ENCODE measurements around the gene PRIMA1. TPM values are rescaled to one million over a fixed set of nuclear protein-coding genes. Genes with fewer than 3 reads are reported as not detected.

Gene PRIMA1
- polyA plus RNA-seq, 3 donors from 2014 or later: not detected

DNA sequence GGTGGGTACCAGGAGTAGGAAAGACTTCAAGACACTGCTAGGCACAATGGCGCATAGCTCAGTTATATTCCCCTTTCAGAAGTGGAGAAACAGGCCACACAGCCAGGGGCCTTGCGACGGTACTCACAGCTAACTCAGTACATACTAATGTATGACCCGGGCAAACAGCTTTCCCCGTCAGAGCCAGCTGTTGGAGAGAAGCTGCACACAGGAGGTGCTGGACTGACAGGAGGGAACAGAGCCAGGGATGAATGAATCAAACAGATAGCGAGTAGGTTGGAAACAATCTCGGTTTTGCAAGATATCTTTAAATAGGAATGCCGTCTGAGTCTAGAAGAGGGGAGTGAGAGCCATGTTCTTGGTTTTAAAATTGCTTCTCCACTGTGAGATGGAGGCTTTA, 45.5 kb downstream of the PRIMA1 start:
- H3K27me3 Mint-ChIP-seq (ENCODE audit: low read depth in 3 of 3): peaks cover 0 to 5% (median 2%) of the 10 kb centered on the region in 3 donors
- no peaks in the 10 kb centered on the region for H3K9me3 Mint-ChIP-seq
- peaks cover 0 to 3% of the 10 kb centered on the region in 2 donors for H3K4me1 Mint-ChIP-seq
- no peaks in the 10 kb centered on the region for H3K36me3 Mint-ChIP-seq
- no peak overlapping the region for H3K4me3 Mint-ChIP-seq
- H3K27ac Mint-ChIP-seq: no peak overlapping the region
- DNase-seq: no peak

DNA sequence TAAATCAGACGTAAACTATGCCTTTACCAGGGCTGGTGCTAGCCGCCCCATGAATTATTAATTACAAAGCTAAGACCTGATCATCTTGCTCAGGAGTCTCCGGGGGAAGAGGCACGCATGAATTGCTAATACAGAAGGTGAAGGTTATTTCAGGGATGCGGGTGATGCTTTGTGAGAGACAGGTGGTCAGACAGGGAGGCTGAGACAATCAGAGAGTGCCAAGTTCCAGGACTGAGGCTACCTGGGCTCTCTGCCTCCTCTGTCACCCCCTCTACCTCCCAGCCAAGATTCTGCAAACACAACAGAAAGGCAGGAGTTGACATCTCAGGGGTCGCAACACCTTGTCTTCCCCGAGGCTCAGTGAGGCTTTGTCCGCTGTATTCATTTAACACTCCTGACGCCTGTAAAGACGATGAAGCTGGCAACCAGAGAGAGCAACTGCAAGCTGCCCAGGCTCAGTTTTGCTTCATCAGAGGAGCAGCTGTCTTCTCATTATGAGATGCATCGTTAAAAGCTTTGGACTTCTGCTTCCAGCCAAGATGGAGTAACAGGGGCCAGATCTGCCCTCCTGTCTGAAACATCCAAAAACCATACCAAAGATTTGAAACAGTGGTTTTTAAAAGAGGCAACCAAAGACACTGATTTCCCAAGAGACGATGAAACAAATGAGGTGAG, 46.6 kb downstream of the PRIMA1 start:
- Mint-ChIP-seq H3K9me3 (no peaks in the 10 kb centered on the region), H3K27ac (no peak overlapping the region), H3K27me3 (ENCODE audit: low read depth in 3 of 3) (peaks cover 0 to 5% (median 2%) of the 10 kb centered on the region in 3 donors), H3K4me1 (peaks cover 0 to 3% of the 10 kb centered on the region in 2 donors), H3K4me3 (no peak overlapping the region), H3K36me3 (no peaks in the 10 kb centered on the region)
- DNase-seq: no peak

- no peak overlapping the region for H3K27ac Mint-ChIP-seq
- no peaks in the 10 kb centered on the region for H3K9me3 Mint-ChIP-seq
- no peaks in the 10 kb centered on the region for H3K4me1 Mint-ChIP-seq
- H3K36me3 Mint-ChIP-seq: no peaks in the 10 kb centered on the region
- no peak overlapping the region for H3K4me3 Mint-ChIP-seq
- H3K27me3 Mint-ChIP-seq (ENCODE audit: low read depth in 3 of 3): peaks cover 0 to 7% (median 2%) of the 10 kb centered on the region in 3 donors
- no peak for DNase-seq
Observed at GRCh38 chr14:93737634-93738033, 50.7 kb downstream of the PRIMA1 start.

DNA sequence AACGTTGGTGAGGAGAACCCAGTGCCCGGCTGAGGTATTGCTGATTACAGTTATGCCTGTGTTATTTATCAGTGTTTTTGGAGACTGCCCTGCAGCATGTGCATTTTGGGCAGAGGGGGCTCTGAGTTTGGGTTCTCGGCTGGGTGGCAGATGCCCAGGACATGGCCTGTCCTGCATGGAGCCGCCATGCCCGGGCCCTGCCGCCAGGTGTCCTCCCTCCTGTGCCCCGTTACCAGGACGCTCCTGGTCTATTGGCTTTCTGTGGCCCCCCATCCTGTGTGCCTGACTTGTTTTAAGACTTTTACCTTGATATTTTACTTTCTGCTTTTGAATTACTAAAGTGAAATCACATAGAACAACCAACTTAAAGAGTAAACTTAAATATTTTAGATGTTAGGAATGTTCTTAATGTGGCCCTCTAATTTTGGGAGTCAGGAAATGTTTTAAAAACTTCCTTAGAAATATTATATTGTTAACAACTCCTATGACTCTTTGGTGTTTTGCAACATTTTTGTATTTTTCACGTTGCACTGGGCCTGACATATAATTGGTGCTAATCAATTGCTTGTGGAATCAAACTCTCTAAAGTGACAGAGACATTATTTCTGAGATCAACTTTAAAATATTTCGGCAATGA, 51.8 kb downstream of the PRIMA1 start:
- no peaks in the 10 kb centered on the region for H3K36me3 Mint-ChIP-seq
- no peak for DNase-seq
- H3K27me3 Mint-ChIP-seq (ENCODE audit: low read depth in 3 of 3): peaks cover 2 to 5% (median 2%) of the 10 kb centered on the region in 3 donors

DNA sequence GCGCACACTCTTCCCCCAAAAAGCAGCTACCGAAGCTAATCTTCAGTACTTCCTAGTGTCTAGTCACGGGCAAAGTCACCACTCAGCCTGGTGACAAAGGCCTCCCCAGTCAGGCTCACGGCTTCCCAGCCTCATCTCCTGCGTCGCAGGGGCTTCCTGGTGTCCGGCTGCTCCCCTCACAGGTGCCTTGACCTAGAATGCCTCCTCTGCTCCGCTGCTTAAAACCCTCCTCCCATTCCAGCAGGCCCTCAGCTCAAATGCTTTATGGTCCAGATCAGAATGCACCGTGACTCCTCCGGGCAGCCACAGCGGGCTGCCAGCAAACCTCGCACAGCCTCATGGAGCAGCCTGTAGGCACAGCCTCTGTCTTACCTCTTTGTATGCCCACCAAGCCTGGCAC, 53.1 kb downstream of the PRIMA1 start:
- Mint-ChIP-seq H3K27ac (no peak overlapping the region), H3K9me3 (no peaks in the 10 kb centered on the region)
- DNase-seq: no peak

More for the DNA sequence above, 51.8 kb downstream of the PRIMA1 start:
- H3K9me3 Mint-ChIP-seq: no peaks in the 10 kb centered on the region
- no peaks in the 10 kb centered on the region for H3K4me1 Mint-ChIP-seq
- H3K27ac Mint-ChIP-seq: no peak overlapping the region
- H3K4me3 Mint-ChIP-seq: no peak overlapping the region

DNA sequence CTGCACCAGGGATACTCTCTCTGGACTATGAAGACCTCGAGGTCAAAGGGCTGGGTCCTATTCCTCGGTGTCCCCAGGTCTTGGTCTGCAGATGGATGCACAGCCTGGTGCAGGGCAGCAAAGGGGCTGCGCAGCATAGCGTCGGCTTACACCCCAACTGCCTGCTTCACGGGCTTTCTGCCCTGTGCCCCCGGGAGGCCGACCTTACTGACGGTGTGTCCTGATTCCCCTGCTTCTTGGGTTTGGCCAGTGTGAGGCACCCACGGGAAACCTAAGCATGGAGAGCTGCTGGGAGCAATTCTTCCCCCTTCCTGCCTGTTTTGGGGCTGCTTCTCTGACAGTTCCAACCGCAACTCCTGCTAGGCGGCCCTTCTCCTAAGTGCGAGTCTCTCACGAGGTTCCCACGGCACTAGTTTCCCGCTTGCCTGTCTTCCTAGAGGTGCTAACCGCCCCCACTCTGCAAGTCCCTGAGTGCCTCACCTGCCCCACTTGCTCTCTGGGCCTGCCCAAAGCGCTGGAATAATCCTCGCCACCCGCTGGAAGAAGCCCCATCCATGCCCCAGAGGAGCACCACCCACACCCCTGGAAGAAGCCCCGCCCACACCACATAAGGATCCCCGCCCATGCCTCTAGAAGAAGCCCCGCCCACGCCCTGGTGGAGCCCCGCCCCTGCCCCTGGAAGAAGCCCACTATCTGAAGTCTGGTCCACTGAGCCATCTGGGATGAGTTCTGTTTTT, 54.0 kb downstream of the PRIMA1 start:
- Mint-ChIP-seq H3K4me3 (no peak overlapping the region), H3K27ac (no peak overlapping the region), H3K27me3 (ENCODE audit: low read depth in 3 of 3) (peaks cover 2 to 5% (median 3%) of the 10 kb centered on the region in 3 donors), H3K4me1 (no peaks in the 10 kb centered on the region), H3K36me3 (no peaks in the 10 kb centered on the region), H3K9me3 (no peaks in the 10 kb centered on the region)
- no peak for DNase-seq

More for the DNA sequence above, 53.1 kb downstream of the PRIMA1 start:
- H3K27me3 Mint-ChIP-seq (ENCODE audit: low read depth in 3 of 3): peaks cover 2 to 5% (median 3%) of the 10 kb centered on the region in 3 donors
- no peaks in the 10 kb centered on the region for H3K36me3 Mint-ChIP-seq
- no peak overlapping the region for H3K4me3 Mint-ChIP-seq
- H3K4me1 Mint-ChIP-seq: no peaks in the 10 kb centered on the region

DNA sequence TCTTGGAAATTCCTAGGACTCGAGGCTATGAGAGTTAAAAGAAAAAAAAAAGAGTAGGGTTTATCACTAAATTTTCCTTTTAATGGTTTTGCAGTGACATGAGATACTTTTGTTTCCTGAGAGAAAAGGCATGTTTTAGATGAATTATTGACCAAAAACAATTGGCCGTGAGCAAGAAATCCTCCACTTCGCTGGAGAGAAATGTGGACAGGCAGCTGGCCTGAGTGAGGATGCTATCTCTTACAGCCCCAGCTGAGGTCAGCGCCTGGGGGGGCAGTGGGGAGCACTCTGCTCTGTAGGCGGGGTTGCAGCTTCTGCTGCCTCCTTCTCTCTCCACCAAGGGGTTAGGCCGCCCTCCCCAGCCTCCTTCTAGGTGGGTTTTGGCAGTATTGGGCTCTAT, 54.7 kb downstream of the PRIMA1 start:
- Mint-ChIP-seq H3K27ac (no peak overlapping the region), H3K36me3 (no peaks in the 10 kb centered on the region), H3K9me3 (no peaks in the 10 kb centered on the region), H3K4me3 (no peak overlapping the region), H3K27me3 (ENCODE audit: low read depth in 3 of 3) (peaks cover 2 to 5% (median 3%) of the 10 kb centered on the region in 3 donors), H3K4me1 (no peaks in the 10 kb centered on the region)
- no peak for DNase-seq

DNA sequence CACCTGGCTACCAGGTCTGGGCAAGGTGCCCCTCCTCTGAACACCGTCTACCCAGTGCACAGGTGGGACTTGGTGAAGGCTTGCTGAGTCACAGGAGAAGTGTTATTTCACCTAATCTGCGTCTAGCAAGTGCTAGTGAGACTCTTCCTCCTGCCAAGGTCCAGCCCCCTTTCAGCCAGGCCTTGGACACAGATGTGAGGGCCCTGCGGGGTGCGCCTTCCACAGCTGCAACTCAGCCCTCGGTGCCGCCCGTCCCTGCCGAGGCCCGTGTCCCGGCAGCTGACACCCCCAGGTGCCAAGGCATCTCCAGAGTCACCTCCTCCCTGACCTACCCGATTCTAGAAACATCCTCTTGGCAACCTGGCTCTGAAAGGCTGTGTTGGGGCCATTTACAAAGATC, 55.1 kb downstream of the PRIMA1 start:
- DNase-seq: no peak
- Mint-ChIP-seq H3K27me3 (ENCODE audit: low read depth in 3 of 3) (peaks cover 0 to 5% (median 3%) of the 10 kb centered on the region in 3 donors), H3K9me3 (no peaks in the 10 kb centered on the region), H3K27ac (no peak overlapping the region), H3K36me3 (no peaks in the 10 kb centered on the region), H3K4me1 (no peaks in the 10 kb centered on the region), H3K4me3 (no peak overlapping the region)

DNA sequence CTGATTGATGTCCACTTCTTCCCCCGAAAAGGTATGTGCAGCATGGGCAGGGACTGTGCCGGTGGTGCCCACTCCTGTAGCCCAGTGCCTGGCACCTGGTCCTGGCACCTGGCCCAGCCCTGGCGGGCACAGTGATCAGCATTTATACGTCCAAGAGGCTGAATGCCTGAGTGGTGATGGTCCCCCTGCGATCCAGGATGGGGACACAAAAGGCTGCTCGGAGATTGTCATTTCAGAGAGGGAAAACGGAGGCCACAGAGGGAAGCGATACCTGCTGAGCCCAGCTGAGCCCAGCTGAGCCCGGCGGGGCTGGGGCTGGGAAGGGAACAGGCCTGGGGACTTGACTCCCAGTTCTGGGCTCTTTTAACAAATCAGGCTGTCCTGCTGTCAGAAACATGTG, 55.8 kb downstream of the PRIMA1 start:
- no peak overlapping the region for H3K4me3 Mint-ChIP-seq
- H3K27me3 Mint-ChIP-seq (ENCODE audit: low read depth in 3 of 3): peaks cover 0 to 5% (median 3%) of the 10 kb centered on the region in 3 donors
- no peak for DNase-seq
- no peaks in the 10 kb centered on the region for H3K9me3 Mint-ChIP-seq
- H3K36me3 Mint-ChIP-seq: no peaks in the 10 kb centered on the region
- no peak overlapping the region for H3K27ac Mint-ChIP-seq
- H3K4me1 Mint-ChIP-seq: no peaks in the 10 kb centered on the region

- no peaks in the 10 kb centered on the region for H3K36me3 Mint-ChIP-seq
- DNase-seq: no peak
- H3K4me1 Mint-ChIP-seq: no peaks in the 10 kb centered on the region
- H3K4me3 Mint-ChIP-seq: no peak overlapping the region
- no peaks in the 10 kb centered on the region for H3K9me3 Mint-ChIP-seq
- peaks cover 0 to 5% (median 3%) of the 10 kb centered on the region in 3 donors for H3K27me3 Mint-ChIP-seq (ENCODE audit: low read depth in 3 of 3)
- H3K27ac Mint-ChIP-seq: no peak overlapping the region
Observed at GRCh38 chr14:93731753-93732152, 56.5 kb downstream of the PRIMA1 start.

DNA sequence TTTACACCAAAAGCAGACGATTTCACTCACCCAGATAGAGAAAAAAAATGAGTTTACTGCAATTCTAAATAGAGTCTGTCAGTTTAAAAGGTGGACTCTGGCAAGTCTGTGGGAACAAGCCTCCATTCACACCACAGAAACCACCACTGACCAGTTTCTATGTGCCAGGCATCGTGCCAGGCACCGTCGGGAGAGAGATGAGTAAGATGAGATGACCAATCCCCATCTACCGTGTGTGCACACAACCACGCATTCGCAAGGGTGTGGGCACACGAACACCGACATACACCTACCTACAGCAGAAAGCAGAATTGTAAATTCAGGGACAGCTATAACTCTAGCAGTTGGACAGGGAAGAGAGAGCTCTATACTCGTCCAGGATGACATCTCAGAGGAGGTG, 58.3 kb downstream of the PRIMA1 start:
- H3K27me3 Mint-ChIP-seq (ENCODE audit: low read depth in 3 of 3): peaks cover 0 to 3% (median 0%) of the 10 kb centered on the region in 3 donors
- no peaks in the 10 kb centered on the region for H3K4me1 Mint-ChIP-seq
- H3K4me3 Mint-ChIP-seq: no peak overlapping the region
- no peak overlapping the region for H3K27ac Mint-ChIP-seq
- no peaks in the 10 kb centered on the region for H3K9me3 Mint-ChIP-seq
- H3K36me3 Mint-ChIP-seq: no peaks in the 10 kb centered on the region
- no peak for DNase-seq

DNA sequence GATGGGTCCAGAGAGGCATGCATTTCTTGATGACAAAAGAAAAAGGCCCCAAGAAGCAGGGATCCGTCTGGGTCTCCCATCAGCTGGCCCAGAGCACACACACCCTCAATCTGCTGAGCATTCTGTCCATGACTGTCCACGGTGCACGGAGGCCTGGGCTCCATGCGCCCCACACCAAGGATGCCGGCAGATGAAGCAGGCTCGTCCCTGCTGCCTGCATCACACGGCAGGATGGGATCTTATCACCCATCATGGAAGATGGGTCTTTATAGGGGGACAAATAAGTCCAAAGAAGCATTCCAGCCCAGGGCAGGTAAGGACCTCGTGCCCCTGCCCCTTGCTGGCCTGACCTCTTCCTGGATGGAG, 59.7 kb downstream of the PRIMA1 start:
- no peaks in the 10 kb centered on the region for H3K36me3 Mint-ChIP-seq
- H3K27me3 Mint-ChIP-seq (ENCODE audit: low read depth in 3 of 3): peaks cover 0 to 3% (median 0%) of the 10 kb centered on the region in 3 donors
- no peak overlapping the region for H3K27ac Mint-ChIP-seq
- no peaks in the 10 kb centered on the region for H3K9me3 Mint-ChIP-seq
- H3K4me3 Mint-ChIP-seq: no peak overlapping the region
- DNase-seq: no peak
- no peaks in the 10 kb centered on the region for H3K4me1 Mint-ChIP-seq

DNA sequence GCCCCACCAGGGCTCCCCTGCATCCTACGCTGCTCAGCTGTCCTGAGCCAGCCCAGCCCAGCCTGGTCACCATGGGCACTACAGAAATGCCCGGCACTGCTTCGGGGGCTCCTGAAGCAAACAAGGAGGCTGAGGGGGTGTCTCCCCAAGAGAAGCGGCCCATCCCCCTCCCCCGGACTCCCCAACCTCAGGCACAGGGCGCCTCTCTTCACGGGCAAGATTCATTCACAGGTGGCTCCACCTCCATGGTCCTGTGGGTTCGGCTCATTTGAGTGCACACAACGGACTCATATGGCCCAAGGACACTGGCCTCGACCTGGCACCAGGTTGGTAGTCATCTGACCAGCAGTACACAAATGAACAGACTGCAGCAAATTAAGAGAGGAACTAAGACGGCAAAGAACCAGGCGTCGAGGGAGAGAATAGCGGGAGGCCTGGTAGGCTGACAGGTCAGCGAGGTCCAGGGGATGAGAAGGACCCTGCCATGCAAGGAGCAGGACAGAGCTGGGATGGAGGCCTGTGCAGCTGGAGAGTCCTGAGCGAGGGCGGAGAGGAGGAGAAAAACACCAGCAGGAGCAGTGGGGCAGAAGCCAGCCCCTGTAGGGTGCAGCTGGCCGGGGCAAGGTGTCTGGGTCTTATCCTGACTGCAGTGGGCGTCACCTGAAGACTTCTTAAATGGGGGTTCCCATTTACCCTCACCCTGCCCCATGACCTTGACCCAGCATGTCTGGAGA, 60.2 kb downstream of the PRIMA1 start:
- H3K27me3 Mint-ChIP-seq (ENCODE audit: low read depth in 3 of 3): peaks cover 0 to 3% (median 0%) of the 10 kb centered on the region in 3 donors
- no peaks in the 10 kb centered on the region for H3K36me3 Mint-ChIP-seq
- no peak overlapping the region for H3K4me3 Mint-ChIP-seq
- no peaks in the 10 kb centered on the region for H3K4me1 Mint-ChIP-seq
- no peak for DNase-seq
- H3K27ac Mint-ChIP-seq: no peak overlapping the region
- H3K9me3 Mint-ChIP-seq: no peaks in the 10 kb centered on the region
